Neural progenitor cell (in vitro differentiated cells): ENCODE results near the gene MYCL. TPM values are rescaled to one million over a fixed set of nuclear protein-coding genes. Genes with fewer than 3 reads are reported as not detected.

Experiments
- DNase-seq: peaks from one replicate; pipeline ENCODE4 v3.0.0-alpha.2; 2016; ENCODE audit warnings: low spot score
- H2AFZ ChIP-seq: fragments of 200-600 bp; sonication (generic); replicated peaks from 2 replicates; pipeline ENCODE4 v1.6.1; 2016; ENCODE audit warnings: antibody characterized with exemption
- H3F3A ChIP-seq: fragments of 200-600 bp; sonication (generic); 2 replicates; pipeline ENCODE4 v1.6.1; 2016; ENCODE audit warnings: antibody characterized with exemption, low read depth
- H3K27ac ChIP-seq: fragments of 200-600 bp; sonication (generic); 2 replicates; pipeline ENCODE4 v1.5.1; 2016; ENCODE audit warnings: mild to moderate bottlenecking
- H3K27me3 ChIP-seq: fragments of 200-600 bp; sonication (generic); 2 replicates; pipeline ENCODE4 v1.6.1; 2016; ENCODE audit warnings: mild to moderate bottlenecking, moderate library complexity
- H3K36me3 ChIP-seq: fragments of 200-600 bp; sonication (generic); 2 replicates; pipeline ENCODE4 v1.5.1; 2016
- H3K4me1 ChIP-seq: fragments of 200-600 bp; sonication (generic); 2 replicates; pipeline ENCODE4 v1.6.1; 2016; ENCODE audit warnings: mixed run types
- H3K4me2 ChIP-seq: fragments of 200-600 bp; sonication (generic); 2 replicates; pipeline ENCODE4 v1.6.1; 2016
- H3K4me3 ChIP-seq: fragments of 200-600 bp; sonication (generic); 2 replicates; pipeline ENCODE4 v1.5.1; 2016
- H3K79me2 ChIP-seq: fragments of 200-600 bp; sonication (generic); 2 replicates; pipeline ENCODE4 v1.6.1; 2016; ENCODE audit warnings: low read depth
- H3K9ac ChIP-seq: fragments of 200-600 bp; sonication (generic); 2 replicates; pipeline ENCODE4 v1.6.1; 2016
- H3K9me3 ChIP-seq: fragments of 200-600 bp; sonication (generic); 2 replicates; pipeline ENCODE4 v1.5.1; 2016; ENCODE audit warnings: low read depth
- H4K20me1 ChIP-seq: fragments of 200-600 bp; sonication (generic); 2 replicates; pipeline ENCODE4 v1.6.1; 2016; ENCODE audit warnings: low read depth
- H3K27ac Mint-ChIP-seq: 3 replicates; pipeline ENCODE4 v1.8.0; 2021; ENCODE audit warnings: mixed read lengths
- H3K27me3 Mint-ChIP-seq: 2 replicates; pipeline ENCODE4 v1.8.0; 2022; ENCODE audit warnings: low read depth, mild to moderate bottlenecking, inconsistent platforms, moderate library complexity, mixed read lengths; ENCODE audit not compliant: insufficient read depth
- H3K36me3 Mint-ChIP-seq: 3 replicates; pipeline ENCODE4 v1.8.0; 2021; ENCODE audit warnings: mixed read lengths
- H3K4me1 Mint-ChIP-seq: 3 replicates; pipeline ENCODE4 v1.8.0; 2021; ENCODE audit warnings: mixed read lengths
- H3K4me3 Mint-ChIP-seq: 3 replicates; pipeline ENCODE4 v1.8.0; 2021; ENCODE audit warnings: mild to moderate bottlenecking, moderate library complexity, mixed read lengths
- H3K9me3 Mint-ChIP-seq: 3 replicates; pipeline ENCODE4 v1.8.0; 2020; ENCODE audit warnings: mixed read lengths
- EZH2 ChIP-seq: fragments of 200-600 bp; sonication (generic); IDR thresholded peaks from 2 replicates; pipeline ENCODE4 v1.6.1; 2017; ENCODE audit warnings: antibody characterized with exemption, mild to moderate bottlenecking, moderate library complexity
- EZH2phosphoT487 ChIP-seq: fragments of 200-600 bp; sonication (generic); IDR thresholded peaks from 2 replicates; pipeline ENCODE4 v1.6.1; 2017; ENCODE audit warnings: antibody characterized with exemption
- total RNA-seq: library from RNA; depleted of rRNA; stranded (reverse); fragments of >200 nt; gene quantifications from 2 replicates; pipeline ENCODE4 v1.2.3, GENCODE V29; 2015; ENCODE audit warnings: low replicate concordance
- TF ChIP-seq, protein P1 (sequence below): fragments of 200-600 bp; sonication (generic); IDR thresholded peaks from 2 replicates; pipeline ENCODE4 v1.5.1; 2017; ENCODE audit warnings: antibody characterized with exemption, mild to moderate bottlenecking

Gene MYCL
- total RNA-seq, 1 donor from 2014 or later, result 21.8 TPM

DNA sequence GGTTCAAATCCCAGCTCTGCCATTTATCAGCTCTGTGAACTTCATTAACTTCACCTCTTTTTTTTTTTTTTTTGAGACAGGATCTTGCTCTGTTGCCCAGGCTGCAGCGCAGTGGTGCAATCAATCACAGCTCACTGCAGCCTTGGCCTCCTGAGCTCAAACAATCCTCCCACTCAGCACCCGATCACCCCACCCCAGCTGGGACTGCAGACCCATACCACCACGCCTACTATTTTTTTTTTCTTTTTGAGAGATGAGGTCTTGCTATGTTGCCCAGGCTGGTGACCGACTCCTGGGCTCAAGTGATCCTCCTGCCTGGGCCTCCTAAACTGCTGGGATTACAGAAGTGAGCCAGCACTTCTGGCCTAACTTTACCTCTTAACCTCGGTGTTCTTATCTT is 16.2 kb downstream of the MYCL start:
- Mint-ChIP-seq H3K9me3 (no peaks in the 10 kb centered on the region), H3K27ac (peak overlapping the region; percentile 92), H3K4me3 (peak overlapping the region; percentile 46), H3K36me3 (peaks cover 8% of the 10 kb centered on the region), H3K27me3 (peaks cover 4% of the 10 kb centered on the region), H3K4me1 (peaks cover 43% of the 10 kb centered on the region)
- Histone ChIP-seq H3K9ac (no peak overlapping the region), H3K27ac (no peak overlapping the region), H3K79me2 (peaks cover 28% of the 10 kb centered on the region), H4K20me1 (peaks cover 19% of the 10 kb centered on the region), H2AFZ (no peak overlapping the region), H3K4me2 (no peak overlapping the region), H3F3A (peaks cover 6% of the 10 kb centered on the region), H3K36me3 (no peaks in the 10 kb centered on the region), H3K4me3 (no peak overlapping the region), H3K9me3 (no peaks in the 10 kb centered on the region), H3K27me3 (no peaks in the 10 kb centered on the region), H3K4me1 (peaks cover 29% of the 10 kb centered on the region)
- DNase-seq, result no peak
- TF ChIP-seq, protein P1, sequence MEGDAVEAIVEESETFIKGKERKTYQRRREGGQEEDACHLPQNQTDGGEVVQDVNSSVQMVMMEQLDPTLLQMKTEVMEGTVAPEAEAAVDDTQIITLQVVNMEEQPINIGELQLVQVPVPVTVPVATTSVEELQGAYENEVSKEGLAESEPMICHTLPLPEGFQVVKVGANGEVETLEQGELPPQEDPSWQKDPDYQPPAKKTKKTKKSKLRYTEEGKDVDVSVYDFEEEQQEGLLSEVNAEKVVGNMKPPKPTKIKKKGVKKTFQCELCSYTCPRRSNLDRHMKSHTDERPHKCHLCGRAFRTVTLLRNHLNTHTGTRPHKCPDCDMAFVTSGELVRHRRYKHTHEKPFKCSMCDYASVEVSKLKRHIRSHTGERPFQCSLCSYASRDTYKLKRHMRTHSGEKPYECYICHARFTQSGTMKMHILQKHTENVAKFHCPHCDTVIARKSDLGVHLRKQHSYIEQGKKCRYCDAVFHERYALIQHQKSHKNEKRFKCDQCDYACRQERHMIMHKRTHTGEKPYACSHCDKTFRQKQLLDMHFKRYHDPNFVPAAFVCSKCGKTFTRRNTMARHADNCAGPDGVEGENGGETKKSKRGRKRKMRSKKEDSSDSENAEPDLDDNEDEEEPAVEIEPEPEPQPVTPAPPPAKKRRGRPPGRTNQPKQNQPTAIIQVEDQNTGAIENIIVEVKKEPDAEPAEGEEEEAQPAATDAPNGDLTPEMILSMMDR, result no peak
- no peak for TF ChIP-seq EZH2
- no peak for TF ChIP-seq EZH2phosphoT487

DNA sequence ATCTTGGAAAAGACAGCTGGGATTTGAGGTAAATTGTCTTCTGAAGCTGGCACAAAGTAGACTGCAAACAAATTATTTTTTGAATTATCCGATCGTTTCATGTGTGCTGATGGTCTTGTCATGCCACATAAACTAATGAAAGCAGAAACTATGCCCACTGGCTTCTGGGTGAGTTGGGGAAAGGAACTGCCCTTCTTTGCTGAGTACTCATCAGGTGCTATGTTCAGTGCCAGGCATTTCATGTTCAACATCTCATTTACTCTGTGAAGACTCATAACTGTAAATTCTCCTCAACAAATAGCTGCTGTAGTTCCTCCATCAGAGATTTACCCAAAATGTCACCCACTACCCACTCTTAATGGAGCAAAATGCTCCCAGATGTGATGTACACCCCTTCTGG is 19.6 kb downstream of the MYCL start:
- no peaks in the 10 kb centered on the region for H3K36me3 ChIP-seq
- no peaks in the 10 kb centered on the region for H3K27me3 ChIP-seq
- Mint-ChIP-seq H3K4me1 (peaks cover 46% of the 10 kb centered on the region), H3K27me3 (no peaks in the 10 kb centered on the region), H3K9me3 (no peaks in the 10 kb centered on the region), H3K36me3 (peaks cover 21% of the 10 kb centered on the region), H3K27ac (peak overlapping the region; percentile 90), H3K4me3 (peak overlapping the region; percentile 94)
- H3K27ac ChIP-seq, result no peak overlapping the region
- DNase-seq, result no peak
- H3K4me1 ChIP-seq, result peaks cover 28% of the 10 kb centered on the region
- peak overlapping the region; percentile 76 for H3K4me2 ChIP-seq
- H3K9me3 ChIP-seq, result no peaks in the 10 kb centered on the region
- no peak overlapping the region for H2AFZ ChIP-seq
- peaks cover 49% of the 10 kb centered on the region for H4K20me1 ChIP-seq
- H3K79me2 ChIP-seq, result peaks cover 61% of the 10 kb centered on the region
- H3K9ac ChIP-seq, result peak overlapping the region; percentile 76
- H3K4me3 ChIP-seq, result peak overlapping the region; percentile 93
- TF ChIP-seq EZH2phosphoT487 (no peak), EZH2 (no peak)
- TF ChIP-seq, protein P1, result no peak
- H3F3A ChIP-seq, result peaks cover 3% of the 10 kb centered on the region

DNA sequence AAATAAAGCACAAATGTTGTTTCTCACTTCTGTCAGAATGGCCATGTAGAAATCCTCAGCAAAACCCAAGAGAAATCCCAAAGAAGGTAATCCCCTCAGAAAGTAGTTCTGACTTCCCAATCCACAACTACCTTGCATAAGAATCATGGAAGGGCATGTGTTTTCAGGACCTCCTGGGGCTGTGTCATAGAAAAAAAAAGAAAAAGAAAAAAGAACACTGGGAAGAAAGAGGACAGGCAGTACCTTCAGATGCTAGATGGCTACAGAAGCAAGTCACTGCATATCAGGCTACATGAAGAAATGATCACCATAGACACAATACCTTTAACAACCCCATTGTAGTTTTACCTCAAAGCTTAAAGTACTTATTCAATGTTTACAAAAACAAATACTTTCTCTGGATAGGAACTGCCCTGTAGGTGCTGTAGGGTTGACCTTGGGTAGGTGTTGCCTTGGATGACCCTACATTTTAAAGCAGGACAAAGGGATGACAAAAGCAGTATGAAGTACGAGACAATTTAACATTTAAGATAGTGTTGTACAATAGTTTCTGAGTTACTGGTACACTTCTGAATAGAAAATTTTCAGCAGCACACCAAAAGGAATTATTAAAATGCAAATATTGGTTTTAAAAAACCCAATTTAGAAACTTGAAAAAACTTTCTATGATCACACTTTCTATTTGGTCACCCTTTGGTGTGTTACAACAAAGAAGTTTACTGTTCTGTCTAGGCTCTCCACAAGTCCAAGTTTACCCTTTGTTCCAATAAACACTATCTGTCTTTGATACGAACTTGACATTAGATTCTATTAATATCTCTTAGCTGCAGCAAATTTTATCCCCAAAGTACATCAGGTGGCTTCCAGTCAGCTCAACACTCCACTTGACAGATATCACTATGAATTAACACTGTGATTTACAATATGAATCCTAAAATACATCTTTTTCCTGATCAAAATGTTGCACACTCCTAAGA is 23.4 kb downstream of the MYCL start:
- no peak overlapping the region for H3K27ac Mint-ChIP-seq
- H3K9ac ChIP-seq, result no peak overlapping the region

More for the DNA sequence above, 23.4 kb downstream of the MYCL start:
- Histone ChIP-seq H3K27me3 (no peaks in the 10 kb centered on the region), H3K4me2 (no peak overlapping the region), H3K4me1 (peaks cover 20% of the 10 kb centered on the region), H3K9me3 (no peaks in the 10 kb centered on the region), H3F3A (no peaks in the 10 kb centered on the region), H2AFZ (no peak overlapping the region), H4K20me1 (peaks cover 58% of the 10 kb centered on the region), H3K27ac (peak overlapping the region; percentile 7), H3K36me3 (no peaks in the 10 kb centered on the region), H3K79me2 (peaks cover 99% of the 10 kb centered on the region), H3K4me3 (no peak overlapping the region)
- H3K36me3 Mint-ChIP-seq, result peaks cover 44% of the 10 kb centered on the region
- H3K27me3 Mint-ChIP-seq, result no peaks in the 10 kb centered on the region
- no peak overlapping the region for H3K4me3 Mint-ChIP-seq
- TF ChIP-seq, protein P1, result no peak
- TF ChIP-seq EZH2 (no peak), EZH2phosphoT487 (no peak)
- DNase-seq, result no peak
- H3K4me1 Mint-ChIP-seq, result peaks cover 33% of the 10 kb centered on the region
- peaks cover 3% of the 10 kb centered on the region for H3K9me3 Mint-ChIP-seq
